PC-9 (cell line): ENCODE results near the gene HSP90AB1.

Experiments used
- EZH2 ChIP-seq: fragments of 200-600 bp; sonication (generic); IDR thresholded peaks from 2 replicates; pipeline ENCODE4 v1.8.0; 2017; ENCODE audit warnings: antibody characterized with exemption, low read depth
- TF ChIP-seq, protein P1 (sequence below): fragments of 200-600 bp; sonication (generic); conservative IDR thresholded peaks from 2 replicates; pipeline ENCODE4 v1.6.1; 2017; ENCODE audit warnings: mixed run types, antibody characterized with exemption, mild to moderate bottlenecking, moderate library complexity

DNA sequence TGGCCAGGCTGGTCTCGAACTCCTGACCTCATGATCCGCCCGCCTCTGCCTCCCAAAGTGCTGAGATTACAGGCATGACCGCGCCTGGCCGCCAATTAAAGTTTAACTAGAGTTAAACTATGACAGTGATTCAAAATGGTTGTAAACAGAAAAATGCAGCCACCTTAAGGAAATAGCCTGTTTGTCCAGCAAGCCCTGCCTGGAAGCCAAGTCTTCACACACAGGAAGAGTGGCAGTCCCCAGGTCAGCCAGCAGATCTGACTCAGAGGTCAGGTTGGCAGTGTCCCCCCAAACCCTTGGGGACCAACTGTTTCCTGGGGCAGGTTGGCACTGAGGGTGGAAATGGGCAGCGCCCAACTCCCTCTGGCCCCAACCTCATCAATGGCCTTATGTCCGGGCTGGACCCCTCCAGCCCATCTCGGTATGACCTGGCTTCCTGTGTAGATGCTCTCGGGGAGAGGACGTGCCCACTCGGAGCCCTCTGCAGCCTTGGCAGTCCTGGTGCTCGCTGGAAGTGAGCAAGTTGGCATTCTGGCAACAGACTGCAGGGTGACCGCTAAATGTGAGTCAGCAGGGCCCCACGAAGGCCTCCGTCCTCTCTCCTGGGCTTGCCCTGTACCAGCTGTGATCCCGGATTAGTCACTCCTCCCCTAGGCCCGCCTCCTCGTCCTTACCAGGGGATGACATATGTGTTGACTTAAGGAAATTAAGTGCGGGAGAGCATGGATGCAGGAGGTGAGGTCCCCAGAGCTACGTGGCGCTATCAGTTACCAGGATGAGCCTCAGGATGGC, 9.7 kb upstream of the HSP90AB1 start:
- TF ChIP-seq, protein P1, sequence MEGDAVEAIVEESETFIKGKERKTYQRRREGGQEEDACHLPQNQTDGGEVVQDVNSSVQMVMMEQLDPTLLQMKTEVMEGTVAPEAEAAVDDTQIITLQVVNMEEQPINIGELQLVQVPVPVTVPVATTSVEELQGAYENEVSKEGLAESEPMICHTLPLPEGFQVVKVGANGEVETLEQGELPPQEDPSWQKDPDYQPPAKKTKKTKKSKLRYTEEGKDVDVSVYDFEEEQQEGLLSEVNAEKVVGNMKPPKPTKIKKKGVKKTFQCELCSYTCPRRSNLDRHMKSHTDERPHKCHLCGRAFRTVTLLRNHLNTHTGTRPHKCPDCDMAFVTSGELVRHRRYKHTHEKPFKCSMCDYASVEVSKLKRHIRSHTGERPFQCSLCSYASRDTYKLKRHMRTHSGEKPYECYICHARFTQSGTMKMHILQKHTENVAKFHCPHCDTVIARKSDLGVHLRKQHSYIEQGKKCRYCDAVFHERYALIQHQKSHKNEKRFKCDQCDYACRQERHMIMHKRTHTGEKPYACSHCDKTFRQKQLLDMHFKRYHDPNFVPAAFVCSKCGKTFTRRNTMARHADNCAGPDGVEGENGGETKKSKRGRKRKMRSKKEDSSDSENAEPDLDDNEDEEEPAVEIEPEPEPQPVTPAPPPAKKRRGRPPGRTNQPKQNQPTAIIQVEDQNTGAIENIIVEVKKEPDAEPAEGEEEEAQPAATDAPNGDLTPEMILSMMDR, result no peak
- TF ChIP-seq EZH2, result no peak
